HG03457 (cell line): ENCODE results near the gene DGKH.
"Not testable (repeated sequence)": the region's sequence is repeated elsewhere in the genome, so short reads cannot be mapped to it uniquely, and the experiment has no call there.

Source experiments
- ATAC-seq: cut with Tn5 transposase; IDR thresholded peaks from one replicate; pipeline ENCODE4 v1.9.1; 2021; ENCODE audit warnings: moderate number of reproducible peaks; ENCODE audit not compliant: unreplicated experiment

Gene DGKH

GRCh38 chr13:42068886-42069285, 20.4 kb downstream of the DGKH start:
- no peak for ATAC-seq

- not testable (repeated sequence) for ATAC-seq
These were observed 22.2 kb downstream of the DGKH start for GRCh38 chr13:42070599-42070998.

- ATAC-seq, result not testable (repeated sequence)
These were observed 22.7 kb downstream of the DGKH start for GRCh38 chr13:42071179-42071578.

- no peak for ATAC-seq
These were observed 23.4 kb downstream of the DGKH start for GRCh38 chr13:42071672-42072419.

- ATAC-seq, result no peak
These were observed 25.2 kb downstream of the DGKH start for GRCh38 chr13:42073683-42074082.

- ATAC-seq, result no peak
These were observed 27.1 kb downstream of the DGKH start for GRCh38 chr13:42075517-42075916.

GRCh38 chr13:42076309-42076713, 27.9 kb downstream of the DGKH start:
- ATAC-seq, result no peak

GRCh38 chr13:42078128-42078808, 29.8 kb downstream of the DGKH start:
- ATAC-seq, result no peak

GRCh38 chr13:42083138-42083770, 34.8 kb downstream of the DGKH start:
- no peak for ATAC-seq

GRCh38 chr13:42084722-42085121, 36.3 kb downstream of the DGKH start:
- ATAC-seq, result no peak

- no peak for ATAC-seq
These were observed 38.1 kb downstream of the DGKH start for GRCh38 chr13:42086582-42086981.

GRCh38 chr13:42094516-42095040, 46.1 kb downstream of the DGKH start:
- ATAC-seq, result no peak

GRCh38 chr13:42096222-42096621, 47.8 kb downstream of the DGKH start:
- ATAC-seq, result not testable (repeated sequence)

- no peak for ATAC-seq
These were observed 51.7 kb downstream of the DGKH start for GRCh38 chr13:42099962-42100675.

- ATAC-seq, result no peak
These were observed 52.5 kb downstream of the DGKH start for GRCh38 chr13:42100960-42101359.

- ATAC-seq, result no peak
These were observed 53.6 kb downstream of the DGKH start for GRCh38 chr13:42101821-42102585.

- no peak for ATAC-seq
These were observed 54.8 kb downstream of the DGKH start for GRCh38 chr13:42102961-42103865.

GRCh38 chr13:42106998-42107397, 58.5 kb downstream of the DGKH start:
- no peak for ATAC-seq

GRCh38 chr13:42107421-42107820, 59.0 kb downstream of the DGKH start:
- no peak for ATAC-seq
